Liver (tissue), 9 donors: ENCODE data around the gene CHID1. TPM values are rescaled to one million over a fixed set of nuclear protein-coding genes. Genes with fewer than 3 reads are reported as not detected.
A peak's percentile ranks its signal among the peaks of the same experiment; 100 is the strongest.

ENCODE experiments used
- DNase-seq: peaks from one replicate; pipeline ENCODE4 v3.0.0-alpha.2; 2017; ENCODE audit warnings: low spot score
- H3K27ac ChIP-seq, 2 donors: one replicate each; pipeline ENCODE4 v1.7.0; 2013; ENCODE audit warnings: inconsistent platforms in 2 of 2, low read length in 2 of 2, control low read depth in 1 of 2, low read depth in 1 of 2, mild to moderate bottlenecking in 1 of 2
- H3K27me3 ChIP-seq, 4 donors: one replicate each; pipeline versions ENCODE4 v1.6.1 to v1.7.0; 2013; ENCODE audit warnings: low read length in 3 of 4, inconsistent platforms in 1 of 4, mild to moderate bottlenecking in 1 of 4, moderate library complexity in 1 of 4; ENCODE audit not compliant: control insufficient read depth in 4 of 4, insufficient read depth in 4 of 4
- H3K36me3 ChIP-seq, 4 donors: one replicate each; pipeline versions ENCODE4 v1.6.1 to v1.7.0; 2013; ENCODE audit warnings: low read length in 3 of 4, mild to moderate bottlenecking in 3 of 4, low read depth in 1 of 4, moderate library complexity in 1 of 4; ENCODE audit not compliant: control insufficient read depth in 4 of 4, insufficient read depth in 3 of 4
- H3K4me1 ChIP-seq, 4 donors: one replicate each; pipeline versions ENCODE4 v1.6.1 to v1.7.0; 2013; ENCODE audit warnings: low read length in 3 of 4, mild to moderate bottlenecking in 3 of 4, moderate library complexity in 1 of 4; ENCODE audit not compliant: control insufficient read depth in 4 of 4, insufficient read depth in 4 of 4
- H3K4me3 ChIP-seq, 3 donors: one replicate each; pipeline versions ENCODE4 v1.6.1 to v1.7.0; 2013; ENCODE audit warnings: low read length in 3 of 3, control low read depth in 1 of 3, low read depth in 1 of 3, mild to moderate bottlenecking in 1 of 3
- H3K9ac ChIP-seq, 2 donors: one replicate each; pipeline ENCODE4 v1.7.0; 2013; ENCODE audit warnings: low read length in 2 of 2, mild to moderate bottlenecking in 2 of 2, moderate library complexity in 2 of 2, control low read depth in 1 of 2, low read depth in 1 of 2
- H3K9me3 ChIP-seq, 4 donors: one replicate each; pipeline versions ENCODE4 v1.6.1 to v1.7.0; 2013; ENCODE audit warnings: low read length in 3 of 4; ENCODE audit not compliant: control insufficient read depth in 4 of 4
- EGR1 ChIP-seq, 2 donors: IDR thresholded peaks; 2 replicates each; pipeline ENCODE4 v1.6.1; 2016 to 2018; ENCODE audit warnings: antibody characterized with exemption in 2 of 2, low read depth in 2 of 2
- FOXA1 ChIP-seq: IDR thresholded peaks from 2 replicates; pipeline ENCODE4 v1.6.1; 2016; ENCODE audit warnings: antibody characterized with exemption
- FOXA2 ChIP-seq: IDR thresholded peaks from 2 replicates; pipeline ENCODE4 v1.6.1; 2016; ENCODE audit warnings: antibody characterized with exemption
- GABPA ChIP-seq, 2 donors: IDR thresholded peaks in 1 of 2; conservative IDR thresholded peaks in 1 of 2; 2 replicates each; pipeline ENCODE4 v1.6.1; 2016; ENCODE audit warnings: antibody characterized with exemption in 2 of 2, mild to moderate bottlenecking in 1 of 2, moderate library complexity in 1 of 2
- HNF4A ChIP-seq, 2 donors: conservative IDR thresholded peaks; 2 replicates each; pipeline ENCODE4 v1.6.1; 2016; ENCODE audit warnings: antibody characterized with exemption in 2 of 2, mild to moderate bottlenecking in 2 of 2
- HNF4G ChIP-seq: IDR thresholded peaks from 2 replicates; pipeline ENCODE4 v1.6.1; 2016; ENCODE audit warnings: antibody characterized with exemption
- JUND ChIP-seq, 2 donors: IDR thresholded peaks; 2 replicates each; pipeline ENCODE4 v1.6.1; 2016; ENCODE audit warnings: antibody characterized with exemption in 2 of 2
- NR2F2 ChIP-seq: IDR thresholded peaks from 2 replicates; pipeline ENCODE4 v1.6.1; 2016; ENCODE audit warnings: antibody characterized with exemption
- RAD21 ChIP-seq, 2 donors: IDR thresholded peaks; 2 replicates each; pipeline ENCODE4 v1.6.1; 2016; ENCODE audit warnings: antibody characterized with exemption in 2 of 2, mild to moderate bottlenecking in 2 of 2
- RXRA ChIP-seq, 2 donors: IDR thresholded peaks; 2 replicates each; pipeline ENCODE4 v1.6.1; 2017 to 2018; ENCODE audit warnings: antibody characterized with exemption in 2 of 2, mild to moderate bottlenecking in 1 of 2
- SP1 ChIP-seq: IDR thresholded peaks from 2 replicates; pipeline ENCODE4 v1.6.1; 2018; ENCODE audit warnings: antibody characterized with exemption, mild to moderate bottlenecking
- TAF1 ChIP-seq: conservative IDR thresholded peaks from 2 replicates; pipeline ENCODE4 v1.6.1; 2016; ENCODE audit warnings: antibody characterized with exemption, mild to moderate bottlenecking
- YY1 ChIP-seq: IDR thresholded peaks from 2 replicates; pipeline ENCODE4 v1.6.1; 2016; ENCODE audit warnings: antibody characterized with exemption, mild to moderate bottlenecking
- WGBS: extraction: QIAGEN DNeasy Blood & Tissue Kit; methylation state at CpG from one replicate; pipeline ENCODE4 v1.1.7; 2013; 5-methylcytosine and 5-hydroxymethylcytosine counted together
- polyA plus RNA-seq, 2 donors: library from polyadenylated mRNA; stranded (reverse) in 1 of 2; unstranded in 1 of 2; fragments of 200-250 nt in 1 of 2; fragments of >200 nt in 1 of 2; fragmentation: Nextera tagmentation in 1 of 2; extraction: Ambion mirVana in 1 of 2; gene quantifications; one replicate each; pipeline versions ENCODE4 v1.2.1 to v1.2.3, GENCODE V29; 2013 to 2015
- total RNA-seq, 2 donors: library from RNA; depleted of rRNA; stranded (reverse); fragments of >200 nt; gene quantifications; one replicate each; pipeline ENCODE4 v1.2.3, GENCODE V29; 2014
- TF ChIP-seq, protein P1 (sequence below): IDR thresholded peaks from 2 replicates; pipeline ENCODE4 v1.6.1; 2016; ENCODE audit warnings: antibody characterized with exemption
- TF ChIP-seq, protein P2 (sequence below): fragments of 150-350 bp; IDR thresholded peaks from 2 replicates; pipeline ENCODE4 v1.5.1; 2017; ENCODE audit warnings: improper control_type of control experiment, low read depth, low read length; ENCODE audit not compliant: missing input control
- TF ChIP-seq, protein P3 (sequence below): IDR thresholded peaks from 2 replicates; pipeline ENCODE4 v1.6.1; 2016; ENCODE audit warnings: antibody characterized with exemption, mild to moderate bottlenecking
- TF ChIP-seq, protein P4 (sequence below): IDR thresholded peaks from 2 replicates; pipeline ENCODE4 v1.6.1; 2016; ENCODE audit warnings: antibody characterized with exemption
- TF ChIP-seq, protein P5 (sequence below): IDR thresholded peaks from 2 replicates; pipeline ENCODE4 v1.6.1; 2016; ENCODE audit warnings: antibody characterized with exemption
- donor health status: healthy.
- donor health status: healthy.
- donor health status: healthy.
- donor health status: healthy.
- donor health status: healthy.

CHID1 gene
- total and polyA plus RNA-seq, 4 donors: 39.5 to 68.8 (median 59.1) TPM

DNA sequence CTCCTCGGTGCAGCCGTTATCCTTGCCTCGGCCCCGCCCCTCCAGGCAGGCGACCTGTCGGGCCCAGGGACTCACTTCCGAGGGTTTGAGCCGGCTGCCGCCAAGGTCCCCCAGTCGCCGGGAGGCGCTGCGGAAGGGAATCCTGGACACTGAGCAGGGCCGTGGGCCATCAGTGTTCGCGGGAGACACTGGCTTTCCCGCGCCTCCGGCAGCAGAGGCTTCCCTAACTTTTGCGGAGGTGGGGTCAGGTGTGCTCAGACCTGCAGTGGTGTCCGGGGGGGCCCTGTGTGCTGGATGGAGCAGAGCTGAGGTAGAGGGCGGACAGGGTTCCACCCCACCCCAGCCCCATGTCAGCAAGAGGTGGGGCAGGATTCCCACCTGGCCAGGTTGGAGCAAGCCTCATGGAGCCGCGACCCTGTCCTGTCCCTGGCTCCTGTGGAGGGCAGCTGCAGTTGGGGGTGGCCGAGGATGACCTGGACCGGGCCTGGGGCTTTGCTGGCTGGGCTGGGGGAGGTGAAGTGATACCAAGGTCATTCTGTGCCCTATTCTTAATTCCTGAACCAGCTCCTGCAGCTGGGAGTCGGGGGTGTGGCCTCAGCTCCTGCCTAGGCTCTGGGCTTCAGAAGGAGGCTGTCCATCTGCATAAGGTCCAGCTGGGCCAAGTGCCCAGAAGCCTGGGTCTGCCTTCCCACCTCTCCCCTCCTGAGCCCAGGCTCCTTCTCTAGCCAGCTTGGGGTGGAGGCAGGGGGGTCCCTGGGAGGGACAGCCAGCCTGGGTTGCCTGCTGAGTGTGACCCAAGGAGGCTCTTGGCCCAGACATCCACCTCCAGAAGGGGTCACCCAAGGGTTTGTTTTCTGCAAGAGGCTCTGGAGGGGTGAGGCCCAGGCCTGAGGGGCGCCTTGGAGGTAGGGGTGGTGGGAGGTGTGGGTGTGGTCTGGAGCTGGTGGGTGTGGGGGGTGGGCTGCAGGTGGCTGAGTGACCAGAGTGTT, 59.5 kb downstream of the CHID1 start:
- Histone ChIP-seq H3K27ac (no peak overlapping the region), H3K4me3 (no peak overlapping the region), H3K4me1 (peaks cover 0 to 17% (median 5%) of the 10 kb centered on the region in 4 donors), H3K27me3 (peaks cover 0 to 3% (median 0%) of the 10 kb centered on the region in 4 donors), H3K36me3 (no peaks in the 10 kb centered on the region), H3K9ac (no peak overlapping the region), H3K9me3 (no peaks in the 10 kb centered on the region)
- DNase-seq: no peak
- TF ChIP-seq HNF4G (no peak), JUND (IDR thresholded peaks at IDR 0.05) (no peak)
- 80% methylated on average over 28 of the region's 28 CpGs for WGBS

DNA sequence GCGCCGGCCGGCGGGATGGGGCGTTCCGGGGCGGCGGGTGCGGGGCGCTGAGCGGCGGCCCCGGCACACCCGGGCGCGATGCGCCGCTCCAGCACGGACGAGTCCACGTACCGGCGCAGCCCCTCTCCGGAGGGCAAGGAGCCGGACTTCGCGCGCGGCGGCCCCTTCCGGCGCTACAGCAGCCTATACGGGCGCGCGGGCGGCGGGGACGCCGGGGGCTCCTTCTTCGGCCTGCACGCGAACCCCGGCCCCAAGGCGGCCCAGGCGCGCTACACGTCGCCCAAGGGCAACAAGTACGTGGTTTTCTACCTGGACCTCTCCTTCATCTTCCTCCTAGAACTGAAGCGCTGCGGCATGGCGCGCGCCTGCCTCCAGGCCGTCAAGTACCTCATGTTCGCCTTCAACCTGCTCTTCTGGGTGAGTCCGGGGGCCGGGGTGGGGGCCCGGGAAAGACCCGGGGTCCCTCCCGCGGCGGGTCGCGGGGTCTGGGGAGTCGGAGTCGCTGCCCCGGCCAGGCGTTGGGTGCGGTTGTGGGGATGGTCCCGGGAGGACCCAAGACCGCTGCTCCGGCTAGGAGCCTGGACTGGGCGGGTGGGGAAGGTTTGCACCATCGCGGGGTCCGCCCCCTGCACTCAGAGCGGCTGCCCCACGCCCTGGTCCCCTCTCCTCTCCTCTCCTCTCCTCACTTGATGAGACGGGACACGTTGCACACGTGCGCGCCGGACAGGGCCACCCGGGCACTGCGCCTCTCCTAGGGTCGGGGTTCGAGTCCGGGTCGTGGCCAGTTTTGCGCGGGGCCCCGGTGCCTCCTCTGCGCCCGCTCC, 60.4 kb downstream of the CHID1 start:
- H3K4me1 ChIP-seq: peaks cover 0 to 24% (median 6%) of the 10 kb centered on the region in 4 donors
- no peak for DNase-seq

More for the DNA sequence above, 60.4 kb downstream of the CHID1 start:
- Histone ChIP-seq H3K4me3 (peak overlapping the region in 1 of 3 donors; percentile 37), H3K27ac (no peak overlapping the region), H3K36me3 (no peaks in the 10 kb centered on the region), H3K9me3 (no peaks in the 10 kb centered on the region), H3K27me3 (peaks cover 0 to 3% (median 0%) of the 10 kb centered on the region in 4 donors), H3K9ac (no peak overlapping the region)
- 45% methylated on average over 97 of the region's 97 CpGs for WGBS
- TF ChIP-seq HNF4G: no peak
- TF ChIP-seq, protein P1, sequence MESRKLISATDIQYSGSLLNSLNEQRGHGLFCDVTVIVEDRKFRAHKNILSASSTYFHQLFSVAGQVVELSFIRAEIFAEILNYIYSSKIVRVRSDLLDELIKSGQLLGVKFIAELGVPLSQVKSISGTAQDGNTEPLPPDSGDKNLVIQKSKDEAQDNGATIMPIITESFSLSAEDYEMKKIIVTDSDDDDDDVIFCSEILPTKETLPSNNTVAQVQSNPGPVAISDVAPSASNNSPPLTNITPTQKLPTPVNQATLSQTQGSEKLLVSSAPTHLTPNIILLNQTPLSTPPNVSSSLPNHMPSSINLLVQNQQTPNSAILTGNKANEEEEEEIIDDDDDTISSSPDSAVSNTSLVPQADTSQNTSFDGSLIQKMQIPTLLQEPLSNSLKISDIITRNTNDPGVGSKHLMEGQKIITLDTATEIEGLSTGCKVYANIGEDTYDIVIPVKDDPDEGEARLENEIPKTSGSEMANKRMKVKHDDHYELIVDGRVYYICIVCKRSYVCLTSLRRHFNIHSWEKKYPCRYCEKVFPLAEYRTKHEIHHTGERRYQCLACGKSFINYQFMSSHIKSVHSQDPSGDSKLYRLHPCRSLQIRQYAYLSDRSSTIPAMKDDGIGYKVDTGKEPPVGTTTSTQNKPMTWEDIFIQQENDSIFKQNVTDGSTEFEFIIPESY: no peak
- TF ChIP-seq JUND (IDR thresholded peaks at IDR 0.05): no peak
- TF ChIP-seq HNF4A (conservative IDR thresholded peaks at IDR 0.05): no peak
- TF ChIP-seq FOXA2: no peak
- no peak for TF ChIP-seq TAF1
- no peak for TF ChIP-seq RXRA (IDR thresholded peaks at IDR 0.05)
- TF ChIP-seq RAD21 (IDR thresholded peaks at IDR 0.05): no peak
- TF ChIP-seq, protein P2, sequence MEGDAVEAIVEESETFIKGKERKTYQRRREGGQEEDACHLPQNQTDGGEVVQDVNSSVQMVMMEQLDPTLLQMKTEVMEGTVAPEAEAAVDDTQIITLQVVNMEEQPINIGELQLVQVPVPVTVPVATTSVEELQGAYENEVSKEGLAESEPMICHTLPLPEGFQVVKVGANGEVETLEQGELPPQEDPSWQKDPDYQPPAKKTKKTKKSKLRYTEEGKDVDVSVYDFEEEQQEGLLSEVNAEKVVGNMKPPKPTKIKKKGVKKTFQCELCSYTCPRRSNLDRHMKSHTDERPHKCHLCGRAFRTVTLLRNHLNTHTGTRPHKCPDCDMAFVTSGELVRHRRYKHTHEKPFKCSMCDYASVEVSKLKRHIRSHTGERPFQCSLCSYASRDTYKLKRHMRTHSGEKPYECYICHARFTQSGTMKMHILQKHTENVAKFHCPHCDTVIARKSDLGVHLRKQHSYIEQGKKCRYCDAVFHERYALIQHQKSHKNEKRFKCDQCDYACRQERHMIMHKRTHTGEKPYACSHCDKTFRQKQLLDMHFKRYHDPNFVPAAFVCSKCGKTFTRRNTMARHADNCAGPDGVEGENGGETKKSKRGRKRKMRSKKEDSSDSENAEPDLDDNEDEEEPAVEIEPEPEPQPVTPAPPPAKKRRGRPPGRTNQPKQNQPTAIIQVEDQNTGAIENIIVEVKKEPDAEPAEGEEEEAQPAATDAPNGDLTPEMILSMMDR: no peak
- TF ChIP-seq, protein P3, sequence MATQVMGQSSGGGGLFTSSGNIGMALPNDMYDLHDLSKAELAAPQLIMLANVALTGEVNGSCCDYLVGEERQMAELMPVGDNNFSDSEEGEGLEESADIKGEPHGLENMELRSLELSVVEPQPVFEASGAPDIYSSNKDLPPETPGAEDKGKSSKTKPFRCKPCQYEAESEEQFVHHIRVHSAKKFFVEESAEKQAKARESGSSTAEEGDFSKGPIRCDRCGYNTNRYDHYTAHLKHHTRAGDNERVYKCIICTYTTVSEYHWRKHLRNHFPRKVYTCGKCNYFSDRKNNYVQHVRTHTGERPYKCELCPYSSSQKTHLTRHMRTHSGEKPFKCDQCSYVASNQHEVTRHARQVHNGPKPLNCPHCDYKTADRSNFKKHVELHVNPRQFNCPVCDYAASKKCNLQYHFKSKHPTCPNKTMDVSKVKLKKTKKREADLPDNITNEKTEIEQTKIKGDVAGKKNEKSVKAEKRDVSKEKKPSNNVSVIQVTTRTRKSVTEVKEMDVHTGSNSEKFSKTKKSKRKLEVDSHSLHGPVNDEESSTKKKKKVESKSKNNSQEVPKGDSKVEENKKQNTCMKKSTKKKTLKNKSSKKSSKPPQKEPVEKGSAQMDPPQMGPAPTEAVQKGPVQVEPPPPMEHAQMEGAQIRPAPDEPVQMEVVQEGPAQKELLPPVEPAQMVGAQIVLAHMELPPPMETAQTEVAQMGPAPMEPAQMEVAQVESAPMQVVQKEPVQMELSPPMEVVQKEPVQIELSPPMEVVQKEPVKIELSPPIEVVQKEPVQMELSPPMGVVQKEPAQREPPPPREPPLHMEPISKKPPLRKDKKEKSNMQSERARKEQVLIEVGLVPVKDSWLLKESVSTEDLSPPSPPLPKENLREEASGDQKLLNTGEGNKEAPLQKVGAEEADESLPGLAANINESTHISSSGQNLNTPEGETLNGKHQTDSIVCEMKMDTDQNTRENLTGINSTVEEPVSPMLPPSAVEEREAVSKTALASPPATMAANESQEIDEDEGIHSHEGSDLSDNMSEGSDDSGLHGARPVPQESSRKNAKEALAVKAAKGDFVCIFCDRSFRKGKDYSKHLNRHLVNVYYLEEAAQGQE: no peak
- no peak for TF ChIP-seq NR2F2
- no peak for TF ChIP-seq FOXA1
- no peak for TF ChIP-seq SP1
- TF ChIP-seq, protein P4, sequence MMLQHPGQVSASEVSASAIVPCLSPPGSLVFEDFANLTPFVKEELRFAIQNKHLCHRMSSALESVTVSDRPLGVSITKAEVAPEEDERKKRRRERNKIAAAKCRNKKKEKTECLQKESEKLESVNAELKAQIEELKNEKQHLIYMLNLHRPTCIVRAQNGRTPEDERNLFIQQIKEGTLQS: no peak
- no peak for TF ChIP-seq EGR1 (IDR thresholded peaks at IDR 0.05; ENCODE audit: low read depth in 2 of 2)
- TF ChIP-seq, protein P5, sequence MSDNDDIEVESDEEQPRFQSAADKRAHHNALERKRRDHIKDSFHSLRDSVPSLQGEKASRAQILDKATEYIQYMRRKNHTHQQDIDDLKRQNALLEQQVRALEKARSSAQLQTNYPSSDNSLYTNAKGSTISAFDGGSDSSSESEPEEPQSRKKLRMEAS: no peak
- no peak for TF ChIP-seq GABPA (IDR thresholded peaks at IDR 0.05 in 1 of 2, conservative IDR thresholded peaks at IDR 0.05 in 1 of 2)
- no peak for TF ChIP-seq YY1
